HCEC 1CT (cell line): ENCODE results near the gene KDM4D.
"Not testable (repeated sequence)": the region's sequence is repeated elsewhere in the genome, so short reads cannot be mapped to it uniquely, and the experiment has no call there.

Experiments
- DNase-seq: peaks from one replicate; pipeline ENCODE4 v3.0.0-alpha.2; 2017

KDM4D gene

DNA sequence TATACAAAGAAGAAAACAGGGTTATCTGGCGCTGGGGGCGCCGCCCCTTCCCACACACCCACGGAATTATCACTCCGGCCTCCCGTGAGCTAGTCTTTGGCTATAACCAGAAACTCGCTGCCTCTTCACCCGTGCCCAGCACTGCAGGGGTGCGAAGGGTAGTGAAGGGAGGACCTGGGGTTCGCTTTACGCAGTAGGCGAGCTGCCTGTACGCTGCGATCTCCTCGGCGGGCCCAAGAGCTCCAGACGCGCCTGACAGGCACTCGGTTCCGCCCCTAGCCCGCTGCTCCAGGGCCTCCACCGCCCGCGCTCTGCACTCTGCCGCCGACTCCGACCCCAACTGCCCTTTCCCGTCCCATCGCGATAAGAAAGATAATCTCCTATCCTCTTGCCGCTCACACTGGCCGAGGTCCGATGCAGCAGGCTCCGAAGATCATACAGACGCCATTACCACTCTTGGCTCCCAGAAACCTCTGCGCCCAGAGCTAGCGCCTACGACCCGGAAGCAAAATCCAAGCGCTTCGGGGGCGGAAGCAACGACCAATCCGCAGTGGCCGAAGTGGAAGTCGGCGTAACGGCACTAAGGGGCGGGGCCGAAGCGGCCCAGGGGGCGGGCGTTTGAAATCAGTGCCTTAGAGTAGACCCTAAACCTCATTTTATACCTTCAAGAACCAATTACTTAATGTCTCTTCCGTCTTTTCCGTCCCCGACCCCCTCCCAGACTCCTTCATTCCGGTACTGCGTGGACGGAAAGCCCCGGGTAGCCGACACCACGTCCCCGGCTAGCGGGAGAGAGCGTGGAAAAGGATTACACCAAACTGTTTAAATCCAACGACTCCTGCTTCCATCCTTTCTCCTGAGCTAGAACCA is at the start of gene KDM4D, which contains the start of gene CWC15:
Gene KDM4D (plus strand): TSS at position 611 of the 870 bp plus-strand sequence. CDS start 23,664 bp downstream, outside the sequence.
Gene CWC15 (minus strand): TSS at position 458 of the 870 bp plus-strand sequence. CDS start 1,371 bp downstream, outside the sequence.
- DNase-seq = peak; percentile 94

DNA sequence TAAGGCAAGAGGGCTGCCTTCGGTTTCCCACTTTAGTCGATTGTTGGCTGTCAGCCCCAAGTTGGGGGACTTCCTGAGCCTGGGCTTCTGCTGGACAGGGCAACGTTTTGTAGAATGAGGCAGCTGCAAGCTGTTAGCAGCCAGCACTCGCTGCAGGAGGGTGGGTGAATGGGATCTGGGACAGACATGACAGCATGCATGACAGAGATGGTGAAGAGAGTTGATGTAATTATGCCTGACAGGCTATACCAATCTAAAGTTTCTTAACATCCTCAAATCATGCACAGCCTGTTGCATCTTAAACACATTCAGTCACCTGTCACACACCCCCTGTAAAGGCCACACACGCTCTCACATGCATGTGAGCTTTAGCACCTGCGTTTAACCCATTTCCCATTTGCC is 49.3 kb upstream of the KDM4D start:
- no peak for DNase-seq

DNA sequence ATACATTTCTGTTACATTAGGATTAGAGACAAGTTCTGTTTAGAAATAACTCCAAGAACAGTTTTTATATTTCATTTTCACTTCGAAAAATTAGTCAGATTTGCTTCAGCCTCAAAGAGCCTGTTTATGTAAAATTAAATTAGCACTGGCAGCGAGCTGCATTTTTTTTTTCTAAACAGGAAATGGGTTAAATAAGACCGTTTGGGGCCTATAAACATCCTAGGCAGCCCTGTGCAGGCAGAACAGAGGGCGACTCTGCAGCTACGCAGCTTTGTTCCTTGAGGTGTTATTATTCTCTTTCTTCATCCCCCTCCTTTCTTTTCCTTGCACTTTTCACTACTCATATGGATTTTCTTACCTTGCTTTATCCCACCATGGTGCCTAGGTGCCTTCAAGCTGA is 48.9 kb upstream of the KDM4D start:
- no peak for DNase-seq

DNA sequence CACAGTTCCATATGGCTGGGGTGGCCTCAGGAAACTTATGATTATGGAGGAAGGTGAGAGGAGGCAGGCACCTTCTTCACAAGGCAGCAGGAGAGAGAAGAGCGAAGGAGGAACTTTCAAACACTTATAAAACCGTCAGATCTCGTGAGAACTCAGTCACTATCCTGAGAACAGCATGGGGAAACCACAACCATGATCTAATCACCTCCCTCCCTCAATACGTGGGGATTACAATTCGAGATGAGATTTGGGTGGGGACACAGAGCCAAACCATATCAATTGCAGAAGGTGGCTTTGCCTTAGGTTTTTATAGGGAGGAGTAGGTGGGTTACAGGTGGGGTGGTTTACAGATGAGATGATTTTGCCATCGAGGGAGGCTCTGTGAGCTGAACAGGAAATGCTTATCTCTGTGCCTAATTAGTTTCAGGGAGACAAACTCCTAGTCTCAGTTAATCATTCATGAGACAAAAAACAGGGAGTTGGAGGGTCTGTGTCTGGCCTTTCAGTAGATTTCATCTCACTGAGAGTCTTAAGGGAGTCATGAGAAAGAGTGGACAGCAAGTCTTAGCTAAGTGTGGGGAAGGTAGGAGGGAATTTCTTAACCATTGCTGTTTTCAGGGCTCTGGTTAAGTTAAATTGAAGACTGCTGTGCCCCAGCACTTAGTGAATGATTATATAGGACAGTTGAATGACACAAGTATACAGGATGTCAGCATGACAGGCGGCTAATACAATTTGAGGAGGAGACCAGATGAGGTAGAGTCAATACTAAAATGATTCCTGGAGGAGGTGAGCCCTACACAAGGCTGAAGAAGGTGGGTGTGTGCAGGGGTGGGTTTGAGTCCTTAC is 47.9 kb upstream of the KDM4D start:
- DNase-seq = no peak

DNA sequence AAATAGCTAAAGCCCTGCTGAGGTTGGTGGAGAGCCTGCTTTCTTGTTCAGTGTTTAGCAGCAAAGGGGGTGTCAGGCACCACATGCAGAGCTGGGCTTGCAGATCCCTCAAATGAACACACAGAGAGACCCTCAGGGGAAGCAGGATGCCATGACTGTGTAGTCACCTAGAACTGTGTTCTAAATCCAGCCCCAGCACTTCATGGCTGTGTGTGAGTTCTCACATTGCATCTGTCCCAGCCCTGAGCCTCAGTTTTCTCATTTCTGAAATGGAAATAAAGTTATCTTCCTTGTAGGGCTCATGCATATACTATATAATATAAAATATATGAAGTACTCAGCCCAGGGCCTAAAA is 47.3 kb upstream of the KDM4D start:
- peak; percentile 14 for DNase-seq

DNA sequence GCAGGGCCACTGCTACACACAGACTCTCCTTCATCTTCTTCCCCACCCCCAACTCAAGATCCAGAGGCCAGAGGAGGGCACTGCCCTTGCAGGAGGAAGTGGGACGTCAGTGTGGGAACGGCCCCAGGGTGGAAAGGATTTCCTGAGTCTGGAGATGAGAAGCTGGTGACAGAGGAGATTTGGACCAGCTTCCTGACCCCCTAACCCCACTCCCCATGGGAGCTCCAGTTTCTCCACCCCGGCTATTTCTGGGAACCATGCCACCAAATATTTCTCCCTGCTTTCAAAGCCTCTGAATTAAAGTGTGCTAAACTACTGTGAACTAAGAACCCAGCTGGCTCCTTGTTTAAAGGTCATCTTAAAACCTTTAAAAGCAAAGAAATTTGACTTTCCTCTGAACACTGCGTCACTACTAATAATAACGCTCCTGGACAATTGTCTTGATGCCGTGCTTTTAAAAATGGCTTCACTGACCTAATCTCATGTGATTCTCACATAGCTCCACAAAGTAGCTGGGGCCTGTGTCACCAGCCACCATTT is 46.7 kb upstream of the KDM4D start:
- peak; percentile 95 for DNase-seq

DNA sequence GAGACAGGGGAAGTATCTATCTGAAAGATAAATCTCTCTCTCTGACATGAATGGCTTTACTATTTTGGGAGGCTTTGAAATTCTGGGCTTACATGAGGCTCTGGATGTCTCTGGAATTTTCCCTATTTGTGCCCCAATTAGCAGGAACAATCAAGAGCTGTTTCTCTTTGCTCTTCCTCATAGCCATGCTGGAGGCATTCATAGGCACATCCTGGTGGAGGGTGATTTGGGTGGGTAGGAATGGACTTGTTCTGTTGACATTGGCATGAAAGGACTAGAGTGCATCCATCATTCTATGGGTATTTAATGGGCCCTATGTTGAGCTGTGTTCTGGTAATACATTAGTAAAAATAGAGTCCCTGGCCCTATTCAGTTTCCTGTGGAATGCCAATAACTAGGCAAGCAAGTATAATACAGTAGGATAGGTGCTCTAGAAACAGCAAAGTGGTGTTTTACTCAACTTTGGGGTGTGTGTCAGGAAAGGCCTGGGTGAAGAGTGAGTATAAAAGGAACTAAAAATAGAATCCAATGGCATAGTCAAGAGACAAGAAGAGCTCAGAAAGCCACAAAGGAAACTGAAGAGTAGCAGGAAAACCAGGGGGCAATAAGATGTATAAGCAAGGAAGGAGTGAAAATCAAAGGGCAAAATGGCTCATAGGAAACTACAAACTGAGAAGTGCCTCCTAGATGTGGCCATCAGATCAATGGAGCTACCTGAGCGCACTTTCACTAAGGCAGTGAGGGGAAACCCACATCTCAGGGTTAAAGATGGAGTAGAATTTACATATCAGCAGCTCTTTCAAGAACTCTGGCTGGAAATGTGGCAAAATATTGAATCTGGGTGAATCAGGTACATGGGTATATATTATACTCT is 45.2 kb upstream of the KDM4D start:
- no peak for DNase-seq

DNA sequence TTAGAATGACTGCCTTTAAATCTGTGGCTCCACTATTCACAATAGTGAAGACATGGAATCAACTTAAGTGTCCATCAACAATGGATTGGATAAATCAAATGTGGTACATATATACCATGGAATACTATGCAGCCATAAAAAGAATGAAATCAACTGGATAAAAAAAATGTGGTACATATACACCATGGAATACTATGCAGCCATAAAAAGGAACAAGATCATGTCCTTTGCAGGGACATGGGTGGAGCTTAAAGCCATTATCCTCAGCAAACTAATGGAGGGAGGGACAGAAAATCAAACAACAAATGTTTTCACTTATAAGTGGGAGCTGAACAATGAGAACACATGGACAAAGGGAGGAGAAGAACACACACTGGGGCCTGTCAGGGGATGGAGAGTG is 41.4 kb upstream of the KDM4D start:
- not testable (repeated sequence) for DNase-seq

DNA sequence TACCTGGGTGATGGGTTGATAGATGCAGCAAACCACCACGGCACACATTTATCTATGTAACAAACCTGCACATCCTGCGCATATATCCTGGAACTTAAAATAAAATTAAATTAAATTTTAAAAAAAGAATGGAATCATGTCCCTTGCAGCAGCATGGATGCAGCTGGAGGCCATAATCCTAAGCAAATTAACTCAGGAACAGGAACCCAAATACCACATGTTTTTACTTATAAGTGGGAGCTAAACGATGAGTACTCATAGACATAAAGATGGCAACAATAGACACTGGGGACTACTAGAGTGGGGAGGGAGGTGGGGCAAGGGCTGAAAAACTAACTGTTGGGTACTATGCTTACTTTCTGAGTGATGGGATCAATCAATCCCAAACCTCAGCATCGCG is 41.0 kb upstream of the KDM4D start:
- DNase-seq = no peak

DNA sequence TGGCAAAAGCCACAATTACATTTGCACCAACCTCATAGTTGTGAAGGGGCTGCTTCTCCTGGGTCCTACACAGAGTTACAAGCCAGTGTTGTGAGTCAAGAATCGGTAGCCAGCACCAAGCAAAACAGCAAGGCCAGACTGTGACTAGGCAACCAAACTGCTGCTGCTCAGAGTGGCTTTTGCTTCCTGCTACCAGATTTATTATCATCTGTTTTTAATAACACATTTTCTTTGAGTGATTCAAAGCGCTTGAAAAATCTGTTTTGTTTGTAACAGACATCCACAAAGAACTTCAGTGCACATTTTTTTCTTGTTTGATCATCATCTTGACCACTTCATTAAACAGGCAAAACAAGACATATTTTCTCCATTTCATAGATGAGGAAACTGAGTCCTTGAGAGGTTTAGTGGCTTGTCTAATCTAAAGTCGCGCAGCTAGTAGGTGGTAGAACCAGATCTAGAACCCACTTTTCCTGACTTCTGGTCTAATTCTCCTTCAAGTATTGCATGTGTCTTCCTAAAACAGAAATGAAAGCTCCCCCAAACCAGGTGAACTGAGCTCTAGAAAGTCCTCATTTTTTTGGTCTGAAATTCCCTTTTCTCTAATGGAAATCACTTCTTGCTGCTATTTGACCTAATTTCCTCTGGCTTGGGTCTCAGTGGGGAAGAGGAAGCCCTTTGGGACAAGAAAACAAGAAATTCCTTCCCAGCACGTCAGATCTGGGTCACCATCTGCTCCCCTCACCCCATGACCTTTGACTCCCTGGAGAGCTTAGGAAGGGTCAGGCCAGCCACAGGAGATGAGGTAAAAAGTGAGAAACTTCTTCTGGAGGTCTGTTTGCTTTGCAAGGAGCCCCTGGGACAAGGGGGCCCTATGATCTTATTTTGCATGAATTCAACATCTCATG is 40.0 kb upstream of the KDM4D start:
- DNase-seq = peak; percentile 99

DNA sequence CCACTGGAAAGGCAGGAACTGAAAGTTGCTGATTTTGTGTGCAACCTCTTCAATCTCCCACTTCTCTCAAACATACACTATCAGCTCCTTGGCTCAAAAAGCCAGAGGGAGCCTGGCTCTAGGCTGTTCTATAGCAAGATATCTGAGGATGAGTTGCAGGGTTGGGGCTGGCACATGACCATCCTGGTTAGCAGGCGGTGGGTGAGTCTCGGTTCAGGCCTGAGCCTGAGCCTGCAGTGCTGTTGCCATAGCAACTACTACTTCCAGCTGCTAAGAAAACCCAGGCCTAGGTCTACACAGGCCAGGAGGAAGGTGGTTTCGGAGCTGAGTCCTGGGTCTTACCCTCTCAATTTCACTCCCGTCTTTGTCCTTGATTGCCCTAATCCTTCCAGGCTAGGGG is 39.1 kb upstream of the KDM4D start:
- peak; percentile 32 for DNase-seq

DNA sequence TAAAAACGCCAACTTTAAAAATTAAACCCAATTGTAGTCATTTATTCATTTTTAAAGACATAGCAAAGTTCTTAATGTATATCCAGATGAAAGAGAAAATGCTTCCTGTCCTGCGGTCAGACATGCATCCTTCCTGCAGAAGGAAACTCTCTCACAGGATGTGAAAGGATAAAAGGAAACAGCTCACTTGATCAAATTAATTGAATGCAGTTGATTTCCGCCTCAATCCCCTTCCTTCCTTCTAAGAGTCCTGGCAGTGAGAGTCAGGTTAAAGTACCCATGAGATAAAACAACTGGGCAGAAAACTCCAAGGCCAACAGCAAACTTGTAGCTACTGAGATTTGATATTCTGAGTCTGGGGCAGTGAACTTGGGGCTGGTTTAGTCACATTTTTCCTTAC is 38.7 kb upstream of the KDM4D start:
- DNase-seq = peak; percentile 28

DNA sequence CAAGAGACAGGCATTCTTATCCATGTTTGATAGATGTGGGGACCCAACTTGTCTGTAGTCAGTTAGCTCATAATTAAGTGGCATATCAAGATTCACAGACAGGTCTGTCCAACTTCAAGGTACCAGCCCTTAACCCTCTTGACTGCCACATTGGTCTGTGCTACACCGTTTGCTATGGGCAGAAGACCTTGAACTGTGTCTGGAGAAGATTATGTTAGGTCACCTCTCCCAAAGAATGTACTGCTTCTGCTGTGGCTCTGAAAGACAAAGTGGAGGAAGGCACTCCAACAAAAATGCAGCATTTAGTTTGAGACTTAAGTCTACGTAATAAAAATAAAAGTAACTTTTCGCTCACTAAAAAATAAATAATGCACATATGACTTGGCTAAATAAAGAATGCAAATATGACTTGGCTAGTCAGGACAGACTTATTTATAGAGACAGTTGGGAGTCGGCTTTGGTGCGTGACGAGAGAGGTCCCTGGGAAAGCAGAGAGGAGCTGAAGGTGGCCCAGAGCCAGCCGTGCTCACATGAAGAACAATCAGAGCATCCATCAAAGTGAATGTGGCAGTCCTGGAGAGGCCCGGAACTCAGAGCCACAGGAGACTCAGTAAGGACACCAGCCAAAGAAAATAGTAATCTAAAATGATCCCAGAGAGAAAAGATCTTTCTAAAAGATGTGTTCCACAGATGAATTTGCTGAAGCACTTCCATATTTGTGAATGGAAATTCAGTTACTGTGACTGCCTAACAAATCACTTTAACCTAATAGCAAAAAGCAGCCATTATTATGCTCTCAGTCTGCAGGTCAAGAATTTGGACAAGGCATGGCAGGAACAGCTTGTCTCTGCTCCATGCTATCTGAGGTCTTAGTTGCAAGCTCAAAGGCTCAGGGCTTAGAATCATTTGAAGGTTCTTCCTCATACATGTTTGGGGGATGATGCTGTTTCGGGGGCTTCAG is 35.1 kb upstream of the KDM4D start:
- DNase-seq = peak; percentile 60

DNA sequence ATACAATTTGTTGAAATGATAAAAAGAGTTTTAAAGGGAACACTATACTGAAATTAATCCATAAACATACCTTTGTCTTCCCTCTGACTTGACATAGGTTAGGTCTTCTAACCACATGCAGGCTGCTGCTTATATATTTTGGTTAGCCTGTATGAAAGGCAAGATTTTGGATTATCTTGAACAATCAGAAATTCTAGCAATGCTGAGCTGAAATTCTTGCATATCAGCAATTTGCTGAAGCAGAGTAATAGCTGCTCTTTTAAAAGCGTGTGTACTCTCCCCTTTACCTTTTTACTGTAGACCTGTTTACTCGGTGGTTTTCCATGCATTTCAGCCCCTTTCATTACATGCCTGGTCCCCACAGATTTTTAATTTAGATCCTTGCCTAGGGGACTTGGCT is 34.2 kb upstream of the KDM4D start:
- DNase-seq = no peak

DNA sequence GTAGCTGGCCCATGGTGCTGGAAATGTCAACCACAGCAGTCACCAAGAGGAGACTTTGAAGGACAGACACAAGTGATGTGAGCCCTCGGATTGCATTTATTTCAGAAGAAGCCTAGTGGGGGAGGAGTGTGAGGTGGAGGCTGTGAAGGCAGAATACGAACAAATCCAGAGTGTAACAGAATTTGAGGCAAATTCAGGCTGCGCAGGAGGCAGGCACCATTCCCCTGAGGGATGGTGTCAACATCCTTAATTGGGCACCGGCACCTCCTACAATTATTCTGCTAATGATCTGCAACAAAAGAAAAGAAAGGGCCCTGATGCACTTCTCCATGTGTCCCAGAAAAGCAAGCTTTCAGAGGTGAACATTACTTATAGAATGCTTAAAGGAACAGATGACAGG is 32.4 kb upstream of the KDM4D start:
- no peak for DNase-seq

DNA sequence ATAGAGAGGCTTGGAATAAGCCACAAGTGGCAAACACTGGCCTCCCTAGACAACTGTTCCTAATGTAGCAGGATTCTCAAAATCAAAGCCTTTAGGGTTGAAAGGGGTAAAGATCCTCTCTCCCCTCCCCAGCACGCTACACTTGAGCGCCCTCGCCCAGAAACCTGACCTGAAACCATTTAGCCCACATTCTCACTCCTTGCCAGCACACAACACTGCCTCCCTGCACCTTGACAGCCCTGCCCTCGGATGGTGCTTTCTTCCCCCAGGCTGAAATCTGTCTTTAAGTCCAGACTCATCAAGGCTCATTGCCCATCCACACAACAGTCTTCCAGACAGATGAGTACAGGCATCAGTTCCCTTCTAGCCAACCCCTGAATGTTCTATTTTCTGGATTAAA is 26.7 kb upstream of the KDM4D start:
- DNase-seq = no peak

DNA sequence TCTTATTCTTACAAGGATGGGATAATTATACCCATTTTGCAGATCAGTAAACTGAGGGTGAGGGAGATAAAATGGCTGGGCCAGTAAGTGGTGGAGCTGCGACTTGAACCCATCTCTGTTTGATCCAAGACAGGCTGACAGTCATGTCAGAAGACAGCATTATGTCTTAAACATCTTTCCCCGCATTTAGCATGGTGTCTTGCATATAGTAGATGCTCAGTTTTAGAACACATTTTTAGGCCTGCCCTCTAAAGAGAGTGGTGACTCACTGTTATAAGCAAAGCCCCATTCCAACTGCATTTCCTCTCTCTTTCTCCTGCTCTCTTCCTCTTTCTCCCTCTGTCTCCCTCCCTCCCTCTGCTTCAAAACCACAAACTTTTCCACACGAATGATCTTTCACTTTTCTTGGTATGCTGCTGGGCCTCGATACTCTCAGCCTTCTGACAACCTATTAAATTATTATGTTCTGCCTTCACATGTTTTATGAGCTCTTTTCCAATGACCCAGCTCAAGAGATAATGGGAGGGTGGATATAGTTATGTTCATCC is 25.4 kb upstream of the KDM4D start:
- DNase-seq = peak; percentile 50

DNA sequence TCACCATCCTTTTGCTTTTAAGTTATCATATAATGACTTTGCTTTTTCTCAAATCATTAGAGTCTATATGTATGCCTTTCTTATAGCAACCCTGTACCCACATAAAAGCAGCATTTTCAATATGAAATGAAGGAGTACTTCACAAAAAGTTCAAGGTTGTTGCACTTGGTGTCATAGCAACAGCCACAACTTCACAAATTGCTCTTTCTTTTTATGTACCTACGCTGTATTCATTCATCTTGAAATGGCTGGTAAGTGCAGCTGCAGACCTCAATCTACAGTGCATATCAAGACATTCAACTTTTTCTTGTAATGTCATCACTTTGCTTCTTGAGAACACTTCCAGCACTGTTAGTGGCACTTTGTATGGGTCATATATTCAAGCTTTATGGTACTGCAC is 18.8 kb upstream of the KDM4D start:
- no peak for DNase-seq

DNA sequence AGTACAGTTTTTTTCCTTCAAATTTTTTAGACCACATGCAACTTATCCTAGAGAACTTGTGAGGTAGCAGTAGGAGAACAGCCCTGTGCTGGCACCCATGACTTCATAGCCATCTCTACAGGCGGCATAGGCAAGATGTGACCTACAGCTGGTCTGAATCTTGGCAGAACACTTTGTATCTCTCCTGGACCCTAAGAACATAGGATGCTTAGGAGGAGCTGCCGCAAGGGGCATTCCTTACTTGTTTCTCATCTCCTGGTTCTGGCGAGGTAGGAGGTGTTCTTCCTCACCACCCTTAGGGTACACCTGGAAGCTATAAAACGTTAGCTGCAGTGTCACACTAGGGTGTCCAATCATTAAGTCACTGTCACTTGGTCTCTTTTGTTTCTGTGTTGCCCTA is 16.5 kb upstream of the KDM4D start:
- DNase-seq = no peak

DNA sequence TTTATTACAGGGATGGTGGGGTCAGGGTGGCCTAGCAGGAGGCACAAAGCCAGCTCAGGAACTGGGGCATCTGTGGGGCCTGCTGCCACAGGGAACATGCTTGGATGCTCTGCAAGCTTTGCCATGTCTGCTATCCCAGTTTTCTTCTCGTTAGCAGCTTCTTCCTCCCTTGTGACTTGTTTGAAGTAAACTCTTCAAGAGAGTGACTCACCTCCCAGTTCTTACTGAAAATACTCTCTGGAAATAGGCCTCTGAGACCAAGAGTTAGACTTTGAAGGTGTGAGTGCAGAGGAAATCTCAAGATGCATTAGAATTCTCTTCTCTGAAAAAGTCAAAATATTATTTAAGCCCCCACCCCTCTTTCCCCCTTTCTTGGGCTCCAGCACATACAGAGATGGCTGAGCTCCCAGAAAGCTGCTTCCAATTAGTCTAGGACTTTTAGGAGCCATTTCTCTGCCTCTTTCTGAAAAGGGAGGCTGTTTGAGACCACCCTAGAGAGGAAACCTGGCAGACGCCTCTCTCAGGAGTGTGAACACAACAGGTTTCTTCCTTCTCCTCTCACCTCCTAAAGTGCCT is 15.3 kb upstream of the KDM4D start:
- DNase-seq = peak; percentile 65
